SJCRH30 (cell line): ENCODE results near the gene HIP1R. TPM values are rescaled to one million over a fixed set of nuclear protein-coding genes. Genes with fewer than 3 reads are reported as not detected.

Source experiments
- DNase-seq, 2 experiments: peaks; one replicate each; pipeline ENCODE4 v3.0.0-alpha.2; 2015 to 2020
- H3K27ac ChIP-seq: fragments of 250-450 bp; sonication (Bioruptor Pico); 2 replicates; pipeline ENCODE4 v1.5.1; 2020; ENCODE audit warnings: mild to moderate bottlenecking, moderate library complexity
- H3K27me3 ChIP-seq: fragments of 250-450 bp; sonication (Bioruptor Pico); 2 replicates; pipeline ENCODE4 v1.5.1; 2020; ENCODE audit warnings: mild to moderate bottlenecking, moderate library complexity
- H3K36me3 ChIP-seq: fragments of 250-450 bp; sonication (Bioruptor Pico); 2 replicates; pipeline ENCODE4 v1.5.1; 2020; ENCODE audit warnings: mild to moderate bottlenecking, moderate library complexity
- H3K4me1 ChIP-seq: fragments of 250-450 bp; sonication (Bioruptor Pico); 2 replicates; pipeline ENCODE4 v1.5.1; 2020; ENCODE audit warnings: mild to moderate bottlenecking, moderate library complexity
- H3K4me3 ChIP-seq: fragments of 250-450 bp; sonication (Bioruptor Pico); 2 replicates; pipeline ENCODE4 v1.5.1; 2020; ENCODE audit warnings: mild to moderate bottlenecking, moderate library complexity
- H3K9me3 ChIP-seq: fragments of 250-450 bp; sonication (Bioruptor Pico); replicated peaks from 2 replicates; pipeline ENCODE4 v1.5.1; 2020; ENCODE audit warnings: mild to moderate bottlenecking, moderate library complexity
- total RNA-seq: library from RNA; depleted of rRNA; stranded (reverse); fragments of >200 nt; shearing (Covaris generic); gene quantifications from 2 replicates; pipeline ENCODE4 v1.2.3, GENCODE V29; 2014

Gene HIP1R
- total RNA-seq, 1 experiment from 2014 or later = 9.8 TPM

GRCh38 chr12:122848471-122849351, 13.5 kb downstream of the HIP1R start:
- Histone ChIP-seq H3K4me3 (no peak overlapping the region), H3K27ac (no peak overlapping the region), H3K27me3 (no peaks in the 10 kb centered on the region), H3K9me3 (no peaks in the 10 kb centered on the region), H3K36me3 (no peaks in the 10 kb centered on the region), H3K4me1 (no peaks in the 10 kb centered on the region)
- no peak for DNase-seq

- no peaks in the 10 kb centered on the region for H3K4me1 ChIP-seq
- no peak for DNase-seq
- H3K27me3 ChIP-seq = no peaks in the 10 kb centered on the region
Observed at GRCh38 chr12:122849352-122850047, 14.2 kb downstream of the HIP1R start.

GRCh38 chr12:122850048-122850445, 14.8 kb downstream of the HIP1R start:
- Histone ChIP-seq H3K4me3 (no peak overlapping the region), H3K36me3 (no peaks in the 10 kb centered on the region), H3K27me3 (no peaks in the 10 kb centered on the region), H3K27ac (no peak overlapping the region), H3K4me1 (no peaks in the 10 kb centered on the region), H3K9me3 (no peaks in the 10 kb centered on the region)
- no peak for DNase-seq

More at GRCh38 chr12:122849352-122850047, 14.2 kb downstream of the HIP1R start:
- H3K27ac ChIP-seq = no peak overlapping the region
- no peak overlapping the region for H3K4me3 ChIP-seq
- H3K36me3 ChIP-seq = no peaks in the 10 kb centered on the region
- no peaks in the 10 kb centered on the region for H3K9me3 ChIP-seq

- no peak for DNase-seq
- H3K27me3 ChIP-seq = no peaks in the 10 kb centered on the region
Observed at GRCh38 chr12:122850695-122851350, 15.6 kb downstream of the HIP1R start.

GRCh38 chr12:122851820-122852219, 16.6 kb downstream of the HIP1R start:
- Histone ChIP-seq H3K9me3 (no peaks in the 10 kb centered on the region), H3K27me3 (no peaks in the 10 kb centered on the region), H3K36me3 (no peaks in the 10 kb centered on the region), H3K4me1 (no peaks in the 10 kb centered on the region), H3K27ac (no peak overlapping the region), H3K4me3 (no peak overlapping the region)
- no peak for DNase-seq

More at GRCh38 chr12:122850695-122851350, 15.6 kb downstream of the HIP1R start:
- no peaks in the 10 kb centered on the region for H3K4me1 ChIP-seq
- no peak overlapping the region for H3K27ac ChIP-seq
- no peaks in the 10 kb centered on the region for H3K36me3 ChIP-seq
- H3K9me3 ChIP-seq = no peaks in the 10 kb centered on the region
- no peak overlapping the region for H3K4me3 ChIP-seq

GRCh38 chr12:122852336-122853275, 17.3 kb downstream of the HIP1R start:
- no peak for DNase-seq

GRCh38 chr12:122853582-122854245, 18.5 kb downstream of the HIP1R start:
- Histone ChIP-seq H3K9me3 (no peaks in the 10 kb centered on the region), H3K27me3 (no peaks in the 10 kb centered on the region), H3K4me3 (no peak overlapping the region), H3K27ac (no peak overlapping the region), H3K36me3 (no peaks in the 10 kb centered on the region), H3K4me1 (no peaks in the 10 kb centered on the region)
- DNase-seq = no peak

More at GRCh38 chr12:122852336-122853275, 17.3 kb downstream of the HIP1R start:
- H3K4me3 ChIP-seq = no peak overlapping the region
- no peak overlapping the region for H3K27ac ChIP-seq
- H3K36me3 ChIP-seq = no peaks in the 10 kb centered on the region
- no peaks in the 10 kb centered on the region for H3K27me3 ChIP-seq
- no peaks in the 10 kb centered on the region for H3K4me1 ChIP-seq
- H3K9me3 ChIP-seq = no peaks in the 10 kb centered on the region

- Histone ChIP-seq H3K9me3 (no peaks in the 10 kb centered on the region), H3K27ac (no peak overlapping the region), H3K27me3 (no peaks in the 10 kb centered on the region), H3K4me1 (no peaks in the 10 kb centered on the region), H3K36me3 (no peaks in the 10 kb centered on the region), H3K4me3 (no peak overlapping the region)
- DNase-seq = no peak
Observed at GRCh38 chr12:122854554-122854953, 19.3 kb downstream of the HIP1R start.

GRCh38 chr12:122855071-122855829, 20.0 kb downstream of the HIP1R start:
- H3K36me3 ChIP-seq = no peaks in the 10 kb centered on the region
- no peak overlapping the region for H3K27ac ChIP-seq
- H3K9me3 ChIP-seq = no peaks in the 10 kb centered on the region
- no peaks in the 10 kb centered on the region for H3K4me1 ChIP-seq
- no peak overlapping the region for H3K4me3 ChIP-seq
- no peaks in the 10 kb centered on the region for H3K27me3 ChIP-seq
- no peak for DNase-seq

- no peaks in the 10 kb centered on the region for H3K9me3 ChIP-seq
- no peaks in the 10 kb centered on the region for H3K4me1 ChIP-seq
- no peaks in the 10 kb centered on the region for H3K27me3 ChIP-seq
- H3K4me3 ChIP-seq = no peak overlapping the region
- H3K36me3 ChIP-seq = no peaks in the 10 kb centered on the region
- no peak for DNase-seq
- no peak overlapping the region for H3K27ac ChIP-seq
Observed at GRCh38 chr12:122855928-122856831, 20.9 kb downstream of the HIP1R start.

- no peak for DNase-seq
- Histone ChIP-seq H3K4me3 (no peak overlapping the region), H3K27me3 (no peaks in the 10 kb centered on the region), H3K36me3 (no peaks in the 10 kb centered on the region), H3K27ac (no peak overlapping the region), H3K4me1 (no peaks in the 10 kb centered on the region), H3K9me3 (no peaks in the 10 kb centered on the region)
Observed at GRCh38 chr12:122856999-122857671, 21.9 kb downstream of the HIP1R start.

- no peak overlapping the region for H3K4me3 ChIP-seq
- no peaks in the 10 kb centered on the region; the same call in 1 of the 2 replicates for H3K4me1 ChIP-seq
- no peak for DNase-seq
- no peaks in the 10 kb centered on the region for H3K9me3 ChIP-seq
- H3K36me3 ChIP-seq = no peaks in the 10 kb centered on the region
- no peak overlapping the region for H3K27ac ChIP-seq
- H3K27me3 ChIP-seq = no peaks in the 10 kb centered on the region
Observed at GRCh38 chr12:122858171-122858570, 22.9 kb downstream of the HIP1R start.
